SJCRH30 (cell line): ENCODE measurements around the gene ZBTB24. TPM values are rescaled to one million over a fixed set of nuclear protein-coding genes. Genes with fewer than 3 reads are reported as not detected.
A peak's percentile ranks its signal among the peaks of the same experiment; 100 is the strongest.
"Not testable (repeated sequence)": the region's sequence is repeated elsewhere in the genome, so short reads cannot be mapped to it uniquely, and the experiment has no call there.

ENCODE experiments used
- DNase-seq, 2 experiments: peaks; one replicate each; pipeline ENCODE4 v3.0.0-alpha.2; 2015 to 2020
- H3K27ac ChIP-seq: fragments of 250-450 bp; sonication (Bioruptor Pico); 2 replicates; pipeline ENCODE4 v1.5.1; 2020; ENCODE audit warnings: mild to moderate bottlenecking, moderate library complexity
- H3K27me3 ChIP-seq: fragments of 250-450 bp; sonication (Bioruptor Pico); 2 replicates; pipeline ENCODE4 v1.5.1; 2020; ENCODE audit warnings: mild to moderate bottlenecking, moderate library complexity
- H3K36me3 ChIP-seq: fragments of 250-450 bp; sonication (Bioruptor Pico); 2 replicates; pipeline ENCODE4 v1.5.1; 2020; ENCODE audit warnings: mild to moderate bottlenecking, moderate library complexity
- H3K4me1 ChIP-seq: fragments of 250-450 bp; sonication (Bioruptor Pico); 2 replicates; pipeline ENCODE4 v1.5.1; 2020; ENCODE audit warnings: mild to moderate bottlenecking, moderate library complexity
- H3K4me3 ChIP-seq: fragments of 250-450 bp; sonication (Bioruptor Pico); 2 replicates; pipeline ENCODE4 v1.5.1; 2020; ENCODE audit warnings: mild to moderate bottlenecking, moderate library complexity
- H3K9me3 ChIP-seq: fragments of 250-450 bp; sonication (Bioruptor Pico); replicated peaks from 2 replicates; pipeline ENCODE4 v1.5.1; 2020; ENCODE audit warnings: mild to moderate bottlenecking, moderate library complexity
- total RNA-seq: library from RNA; depleted of rRNA; stranded (reverse); fragments of >200 nt; shearing (Covaris generic); gene quantifications from 2 replicates; pipeline ENCODE4 v1.2.3, GENCODE V29; 2014

The ZBTB24 gene
- total RNA-seq, 1 experiment from 2014 or later = 17.5 TPM

- Histone ChIP-seq H3K27me3 (0 out of 2 replicates have a peak, but pooled peaks cover 3% of the 10 kb centered on the region), H3K27ac (no peak overlapping the region), H3K36me3 (peaks cover 66% of the 10 kb centered on the region), H3K9me3 (no peaks in the 10 kb centered on the region), H3K4me3 (no peak overlapping the region), H3K4me1 (no peaks in the 10 kb centered on the region)
- no peak for DNase-seq
Observed at GRCh38 chr6:109467696-109468095, 15.3 kb downstream of the ZBTB24 start.

DNA sequence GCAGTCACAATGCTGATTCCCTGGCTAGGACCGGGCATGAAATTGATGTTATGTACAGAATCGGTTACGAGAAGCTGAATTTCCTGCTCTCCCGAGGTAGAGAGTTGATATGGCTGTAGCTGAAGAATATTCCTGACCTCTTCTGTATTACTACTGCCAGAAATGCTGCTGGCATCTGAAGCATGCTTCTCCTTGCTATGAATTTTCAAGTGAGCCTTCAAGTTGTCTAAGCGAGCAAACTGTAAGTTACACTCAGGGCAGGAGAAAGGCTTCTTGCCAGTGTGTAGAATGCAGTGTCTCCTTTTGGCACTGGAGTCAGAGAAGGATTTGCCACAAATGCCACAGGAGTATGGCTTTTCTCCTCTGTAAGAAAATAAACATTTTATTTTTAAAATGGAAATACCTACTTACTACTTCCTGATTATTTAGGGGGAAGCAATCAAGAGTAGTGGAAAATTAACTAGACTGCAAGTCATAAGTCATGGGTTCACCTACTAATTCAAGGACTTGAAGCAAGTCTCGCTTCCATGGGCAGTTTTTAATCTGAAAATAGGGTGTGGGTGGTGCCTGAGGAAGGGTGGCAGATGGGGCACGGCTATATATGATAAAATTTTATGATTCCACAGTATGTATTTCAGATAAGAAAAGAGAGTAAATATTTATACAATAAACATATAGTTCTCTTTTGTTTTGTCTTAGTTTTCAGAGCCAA, 16.7 kb downstream of the ZBTB24 start:
- Histone ChIP-seq H3K4me3 (no peak overlapping the region), H3K9me3 (no peaks in the 10 kb centered on the region), H3K4me1 (no peaks in the 10 kb centered on the region), H3K27me3 (0 out of 2 replicates have a peak, but pooled peaks cover 3% of the 10 kb centered on the region), H3K36me3 (peaks cover 66% of the 10 kb centered on the region), H3K27ac (no peak overlapping the region)
- DNase-seq = no peak

DNA sequence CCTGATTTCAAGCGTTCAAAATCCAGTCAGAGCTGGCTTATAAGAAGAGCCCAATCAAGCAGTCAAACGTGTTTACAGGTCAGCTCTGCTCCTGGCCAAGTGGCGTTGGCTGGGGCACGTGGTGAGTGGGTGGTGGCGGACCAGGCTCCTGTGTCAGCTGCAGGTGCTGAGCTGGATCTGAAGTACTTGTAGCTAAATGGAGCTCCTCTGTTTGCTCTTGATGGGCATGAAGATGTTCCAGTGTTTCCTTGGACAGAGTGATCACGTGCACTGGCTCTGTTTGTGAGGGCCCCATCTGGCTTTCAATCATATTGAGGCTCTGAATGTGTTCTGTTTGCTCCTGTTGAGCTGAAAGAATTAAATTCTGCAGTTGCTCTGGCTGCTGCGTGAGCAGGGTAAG, 17.2 kb downstream of the ZBTB24 start:
- Histone ChIP-seq H3K27me3 (0 out of 2 replicates have a peak, but pooled peaks cover 3% of the 10 kb centered on the region), H3K4me1 (no peaks in the 10 kb centered on the region), H3K4me3 (no peak overlapping the region), H3K9me3 (no peaks in the 10 kb centered on the region), H3K36me3 (peaks cover 68% of the 10 kb centered on the region), H3K27ac (no peak overlapping the region)
- DNase-seq = no peak

DNA sequence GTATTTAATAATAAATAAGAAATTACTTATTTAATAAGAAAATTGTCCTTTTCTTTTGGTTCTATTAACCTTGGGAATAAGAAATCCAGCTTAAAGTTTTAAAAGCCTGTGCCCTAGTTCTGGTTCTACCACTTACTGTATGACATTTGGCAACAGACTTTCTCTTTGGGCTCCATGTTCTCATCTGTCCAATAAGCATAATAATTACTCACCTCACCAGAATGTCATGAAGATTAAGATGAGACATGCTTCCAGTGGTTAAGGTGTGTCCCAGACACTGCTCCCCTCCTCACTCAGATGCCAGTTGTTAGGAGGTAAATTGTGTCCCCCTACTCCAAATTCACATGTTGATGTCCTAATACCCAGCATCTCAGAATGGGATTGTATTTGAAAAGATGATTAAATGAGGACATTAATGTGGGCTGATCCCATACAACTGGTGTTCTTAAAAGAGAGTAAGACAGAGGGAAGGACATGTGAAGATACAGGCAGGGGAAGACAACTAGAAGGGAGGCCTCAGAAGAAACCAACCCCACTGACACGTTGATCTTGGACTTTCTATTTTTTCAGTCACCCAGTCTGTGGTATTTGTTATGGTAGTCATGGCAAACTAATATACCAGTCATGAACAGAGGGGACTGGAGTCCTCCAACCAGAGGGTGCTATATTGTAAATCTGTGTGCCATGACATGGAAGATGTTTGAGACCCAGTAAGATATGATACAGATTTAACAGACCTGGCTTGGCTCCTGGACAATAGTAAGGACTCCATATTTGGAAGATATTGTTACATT, 21.1 kb downstream of the ZBTB24 start:
- Histone ChIP-seq H3K9me3 (no peaks in the 10 kb centered on the region), H3K4me1 (no peaks in the 10 kb centered on the region), H3K27me3 (0 out of 2 replicates have a peak, but pooled peaks cover 3% of the 10 kb centered on the region), H3K36me3 (peaks cover 54% of the 10 kb centered on the region), H3K4me3 (no peak overlapping the region), H3K27ac (no peak overlapping the region)
- DNase-seq = no peak

DNA sequence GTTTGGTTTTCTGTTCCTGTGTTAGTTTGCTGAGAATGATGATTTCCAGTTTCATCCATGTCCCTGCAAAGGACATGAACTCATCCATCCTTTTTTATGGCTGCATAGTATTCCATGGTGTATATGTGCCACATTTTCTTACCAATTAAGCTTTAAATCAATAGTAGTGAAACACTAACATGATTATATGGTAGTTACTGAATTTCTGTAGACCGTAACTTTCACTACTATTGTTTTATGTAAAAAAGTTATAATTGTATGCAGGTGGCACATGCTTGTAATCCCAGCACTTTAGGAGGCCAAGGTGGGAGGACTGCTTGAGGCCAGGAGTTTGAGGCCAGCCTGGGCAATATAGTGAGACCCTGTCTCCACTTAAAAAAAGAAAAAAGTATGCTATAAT, 21.8 kb downstream of the ZBTB24 start:
- H3K27me3 ChIP-seq, H3K27ac ChIP-seq, H3K4me1 ChIP-seq, H3K9me3 ChIP-seq, DNase-seq, H3K4me3 ChIP-seq: not testable (repeated sequence)
- H3K36me3 ChIP-seq = peaks cover 47% of the 10 kb centered on the region

DNA sequence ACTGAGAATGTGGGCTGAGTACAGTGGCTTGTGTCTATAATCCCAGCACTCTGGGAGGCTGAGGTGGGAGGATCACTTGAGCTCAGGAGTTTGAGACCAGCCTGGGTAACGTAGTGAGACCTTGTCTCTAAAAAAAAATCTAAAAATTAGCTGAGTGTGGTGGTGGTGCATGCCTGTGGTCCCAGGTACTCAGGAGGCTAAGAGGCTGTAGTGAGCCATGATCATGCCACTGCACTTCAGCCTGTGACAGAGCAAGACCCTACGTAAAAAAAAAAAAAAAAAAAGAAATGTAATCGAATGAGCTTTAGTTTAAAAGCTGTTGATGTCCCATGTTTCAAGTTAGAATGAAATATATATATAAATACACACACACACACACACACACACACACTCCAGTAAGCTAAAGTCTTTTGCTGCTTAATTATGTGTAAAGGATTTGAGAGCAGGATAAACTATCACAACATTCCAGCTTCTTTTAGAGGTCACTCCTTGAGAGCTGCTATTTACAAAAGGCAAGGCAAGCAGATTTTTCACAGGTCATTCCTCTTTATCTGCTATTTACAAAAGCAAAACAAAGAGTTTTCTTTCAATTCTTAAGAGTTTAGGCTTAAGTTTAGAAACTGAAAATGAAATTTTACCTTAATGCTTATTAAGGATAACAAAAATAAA, 22.7 kb downstream of the ZBTB24 start:
- no peak for DNase-seq
- Histone ChIP-seq H3K4me3 (no peak overlapping the region), H3K27ac (no peak overlapping the region), H3K4me1 (0 out of 2 replicates have a peak, but pooled peaks cover 5% of the 10 kb centered on the region), H3K9me3 (no peaks in the 10 kb centered on the region), H3K36me3 (peaks cover 38% of the 10 kb centered on the region), H3K27me3 (0 out of 2 replicates have a peak, but pooled peaks cover 3% of the 10 kb centered on the region)

- no peak overlapping the region for H3K27ac ChIP-seq
- H3K27me3 ChIP-seq = 0 out of 2 replicates have a peak, but pooled peaks cover 2% of the 10 kb centered on the region
- peaks cover 24% of the 10 kb centered on the region for H3K36me3 ChIP-seq
- H3K4me3 ChIP-seq = no peak overlapping the region
- no peak for DNase-seq
- no peaks in the 10 kb centered on the region for H3K9me3 ChIP-seq
- H3K4me1 ChIP-seq = peaks cover 6% of the 10 kb centered on the region; the same call in 1 of the 2 replicates
Observed at GRCh38 chr6:109458774-109459531, 24.1 kb downstream of the ZBTB24 start.

- DNase-seq = no peak
- no peak overlapping the region for H3K27ac ChIP-seq
Observed at GRCh38 chr6:109457562-109457996, 25.4 kb downstream of the ZBTB24 start.

DNA sequence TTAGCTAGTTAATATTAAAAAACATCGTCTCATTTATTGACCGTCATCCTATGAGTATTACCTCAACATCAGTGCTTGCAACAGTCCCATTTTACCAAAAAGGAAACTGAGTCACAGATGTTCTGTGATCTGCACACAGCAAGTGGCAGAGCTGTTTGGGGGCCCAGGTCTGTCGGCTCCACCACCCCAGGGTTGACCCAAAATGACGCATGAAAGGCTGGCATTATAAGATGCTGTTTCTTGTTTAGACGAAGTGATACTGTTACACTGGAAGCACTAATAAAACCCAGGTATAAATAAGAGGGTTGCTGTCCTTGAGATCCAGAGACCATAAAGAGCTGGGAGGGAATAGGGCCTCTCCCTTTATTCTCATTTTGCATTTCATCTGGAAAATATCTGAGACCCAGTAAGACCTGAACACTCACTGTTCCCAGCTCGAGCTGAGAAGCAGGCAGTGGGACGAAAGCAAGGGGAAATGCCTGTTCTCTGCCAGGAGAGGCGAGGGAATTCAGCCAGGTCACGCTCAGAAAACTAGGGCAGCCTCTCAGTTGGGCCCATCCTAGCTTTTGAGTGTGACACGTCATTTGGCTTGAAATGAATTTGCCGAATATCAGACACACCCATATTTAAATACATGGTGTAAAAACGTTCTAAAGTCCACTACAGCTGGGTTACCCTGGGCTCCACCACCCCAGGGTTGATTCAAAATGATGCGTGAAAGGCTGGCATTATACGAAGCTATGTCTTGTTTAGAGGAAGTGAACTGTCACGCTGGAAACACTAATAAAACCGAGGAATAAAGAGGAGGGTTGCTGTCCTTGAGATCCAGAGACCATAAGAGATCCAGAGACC, 26.1 kb downstream of the ZBTB24 start:
- no peaks in the 10 kb centered on the region for H3K27me3 ChIP-seq
- H3K4me1 ChIP-seq = peaks cover 15% of the 10 kb centered on the region; the same call in 1 of the 2 replicates
- no peak for DNase-seq
- H3K9me3 ChIP-seq = no peaks in the 10 kb centered on the region
- peaks cover 9% of the 10 kb centered on the region for H3K36me3 ChIP-seq
- peak overlapping the region; percentile 99; the same call in 1 of the 2 replicates for H3K4me3 ChIP-seq
- no peak overlapping the region; the same call in 1 of the 2 replicates for H3K27ac ChIP-seq

More at GRCh38 chr6:109457562-109457996, 25.4 kb downstream of the ZBTB24 start:
- H3K9me3 ChIP-seq = no peaks in the 10 kb centered on the region
- H3K4me1 ChIP-seq = peaks cover 15% of the 10 kb centered on the region; the same call in 1 of the 2 replicates
- H3K27me3 ChIP-seq = no peaks in the 10 kb centered on the region
- H3K36me3 ChIP-seq = peaks cover 14% of the 10 kb centered on the region
- H3K4me3 ChIP-seq = no peak overlapping the region

- Histone ChIP-seq H3K36me3 (peaks cover 1% of the 10 kb centered on the region), H3K27ac (peak overlapping the region; percentile 60)
- DNase-seq = no peak
Observed at GRCh38 chr6:109456111-109456583, 26.9 kb downstream of the ZBTB24 start.

GRCh38 chr6:109455437-109456110, 27.4 kb downstream of the ZBTB24 start, which contains the start of gene MICAL1:
MICAL1 (minus strand) TSS chr6:109455772; CDS start chr6:109454196, 1,576 bp downstream.
- H3K9me3 ChIP-seq = no peaks in the 10 kb centered on the region

More at GRCh38 chr6:109456111-109456583, 26.9 kb downstream of the ZBTB24 start:
- Histone ChIP-seq H3K9me3 (no peaks in the 10 kb centered on the region), H3K27me3 (no peaks in the 10 kb centered on the region), H3K4me1 (peaks cover 15% of the 10 kb centered on the region; the same call in 1 of the 2 replicates), H3K4me3 (peak overlapping the region; percentile 99)

More at GRCh38 chr6:109455437-109456110, 27.4 kb downstream of the ZBTB24 start, which contains the start of gene MICAL1:
- H3K27ac ChIP-seq = peak within 1 kb of the TSS; percentile 77
- H3K4me1 ChIP-seq = peaks cover 15% of the 10 kb centered on the region; the same call in 1 of the 2 replicates
- peak within 1 kb of the TSS; percentile 99 for H3K4me3 ChIP-seq
- H3K27me3 ChIP-seq = no peaks in the 10 kb centered on the region
- DNase-seq = peak; percentile 70 to 71
- H3K36me3 ChIP-seq = peaks cover 2% of the 10 kb centered on the region; the same call in 1 of the 2 replicates
